ENCODE results near the gene MNX1.

MNX1 gene

DNA sequence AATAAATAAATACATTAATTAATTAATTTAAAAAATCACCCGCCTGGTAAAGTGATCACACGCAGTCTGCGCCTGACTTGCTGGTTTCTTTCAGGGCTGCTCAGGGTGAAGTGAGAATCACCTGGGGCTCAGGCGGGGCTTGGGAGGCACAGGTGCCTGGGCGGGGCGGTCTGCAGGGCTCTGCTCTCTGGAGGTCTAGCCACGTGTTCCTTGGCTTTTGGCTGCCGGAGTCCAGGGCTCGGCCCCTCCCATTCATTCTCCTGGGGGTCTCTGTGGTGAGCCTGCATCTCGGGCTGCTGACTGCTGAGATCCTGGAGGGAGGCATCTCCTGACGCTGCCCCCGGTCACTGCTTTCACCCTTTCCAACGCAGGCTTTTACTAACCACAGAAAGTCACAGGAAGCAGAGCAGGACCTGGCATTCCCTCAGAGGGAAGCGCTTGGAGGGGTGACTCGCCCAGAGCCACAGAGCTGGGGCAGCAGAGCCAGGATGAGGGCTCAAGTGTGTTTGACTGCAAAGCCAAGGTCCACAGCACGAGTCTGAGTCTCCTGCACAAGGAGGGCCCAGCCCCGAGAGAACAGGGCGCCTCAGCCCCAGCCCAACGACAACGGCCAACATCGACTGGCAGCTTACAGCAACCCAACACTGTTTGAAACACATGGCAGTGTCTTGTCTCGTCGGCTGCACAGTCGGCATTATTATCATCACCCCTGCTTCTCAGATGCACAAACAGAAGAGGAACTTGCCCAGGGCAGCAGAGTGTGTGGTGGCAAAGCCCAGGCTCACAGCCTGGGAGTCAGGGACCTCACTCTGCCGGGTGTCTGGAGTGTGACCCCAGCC lies 22.4 kb upstream of the MNX1 start:
- no peak for DNase-seq (ENCODE audit: low read depth in 3 of 3)

DNA sequence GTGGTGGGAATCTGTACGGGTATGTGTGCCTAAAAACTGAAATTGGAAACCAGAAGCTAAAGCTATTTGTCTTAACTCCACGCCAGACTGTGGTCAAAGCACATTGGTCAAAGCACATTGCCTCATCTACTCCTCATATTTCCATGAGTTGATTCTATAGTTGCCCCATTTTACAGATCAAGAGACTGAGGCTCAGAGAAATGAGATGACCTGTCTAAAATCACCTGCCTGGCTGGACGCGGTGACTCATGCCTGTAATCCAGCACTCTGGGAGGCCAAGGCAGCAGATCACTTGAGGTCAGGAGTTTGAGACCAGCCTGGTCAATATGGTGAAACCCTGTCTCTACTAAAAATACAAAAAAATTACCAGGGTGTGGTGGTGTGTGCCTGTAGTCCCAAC lies 21.7 kb upstream of the MNX1 start:
- no peak for DNase-seq (ENCODE audit: low read depth in 3 of 3)

DNA sequence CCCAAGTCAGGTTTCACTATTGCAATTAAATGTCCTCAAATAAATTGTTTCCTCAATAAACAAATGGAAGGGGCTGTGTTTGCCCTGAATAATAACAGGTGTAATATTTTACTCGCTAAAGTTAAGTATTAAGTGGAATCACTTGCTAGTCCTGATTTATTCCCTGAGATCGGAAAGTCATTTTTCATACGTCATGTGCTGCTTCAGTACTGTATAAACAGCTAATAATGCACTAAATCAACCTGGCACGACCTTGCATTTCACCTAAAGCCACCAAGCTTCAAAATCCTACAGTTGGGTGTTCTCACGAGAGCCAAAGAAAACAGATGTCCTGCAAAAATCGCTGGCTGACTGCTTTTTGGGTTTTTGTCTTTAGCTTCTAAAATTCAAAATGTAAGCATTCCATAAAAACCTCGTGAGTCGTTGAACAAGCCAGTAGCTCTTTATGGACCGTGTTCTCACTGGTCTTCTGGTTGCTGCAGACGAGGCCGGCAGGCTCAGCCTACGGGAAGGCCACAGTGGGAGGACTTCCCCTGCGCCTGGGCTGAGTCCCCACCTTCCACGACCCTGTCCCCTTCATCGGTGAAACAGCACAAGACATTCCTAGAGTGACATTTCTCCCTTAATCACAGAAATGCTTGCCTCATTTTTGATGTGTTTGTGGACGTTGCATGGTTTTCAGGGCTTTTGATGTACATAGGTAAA lies 17.9 kb upstream of the MNX1 start:
- DNase-seq (ENCODE audit: low read depth in 3 of 3): no peak

DNA sequence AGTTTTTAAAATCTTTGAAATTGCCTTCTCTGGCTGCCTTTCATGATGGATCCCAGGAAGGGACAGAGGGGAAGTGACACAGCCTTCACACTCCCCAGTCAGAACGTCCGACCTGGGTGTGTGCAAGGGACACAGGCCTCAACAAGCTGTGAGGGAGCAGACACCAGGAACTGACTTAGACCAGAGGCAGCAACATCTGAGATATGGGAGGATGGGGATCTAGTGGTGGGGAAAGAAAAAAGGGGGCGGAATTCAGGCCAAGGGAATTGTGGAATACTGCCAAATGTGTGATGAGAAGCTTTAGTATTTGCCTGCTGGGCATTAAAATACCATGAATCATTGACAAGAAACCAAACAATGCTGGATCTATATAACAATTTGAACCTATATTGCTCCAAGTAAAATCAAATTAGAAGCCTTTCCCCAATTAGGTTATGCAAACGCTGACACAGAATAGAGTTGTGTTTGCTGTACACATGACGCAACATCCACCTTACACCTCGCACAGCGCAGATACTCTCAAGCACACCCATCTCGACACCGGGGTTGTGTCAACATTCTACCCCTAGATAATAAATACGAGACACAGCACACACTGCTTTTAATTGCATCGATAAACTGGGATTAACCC lies 17.2 kb upstream of the MNX1 start:
- DNase-seq (ENCODE audit: low read depth in 3 of 3): no peak

DNA sequence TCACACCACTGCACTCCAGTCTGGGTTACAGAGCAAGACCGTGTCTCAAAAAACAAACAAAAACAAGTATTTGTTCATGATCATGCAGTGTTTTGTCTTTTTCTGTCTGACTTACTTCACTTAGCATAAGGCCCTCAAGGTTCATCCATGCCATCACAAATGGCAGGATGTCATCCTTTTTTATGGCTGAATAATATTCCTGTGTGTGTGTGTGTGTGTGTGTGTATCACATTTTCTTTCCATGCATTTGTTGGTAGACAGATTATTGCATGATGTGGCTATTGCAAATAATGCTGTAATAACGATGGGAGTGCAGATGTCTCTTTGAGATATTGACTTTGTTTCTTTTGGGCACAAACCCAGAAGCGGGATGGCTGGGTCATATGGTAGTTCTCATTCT lies 14.3 kb upstream of the MNX1 start:
- no peak for DNase-seq (ENCODE audit: low read depth in 3 of 3)

DNA sequence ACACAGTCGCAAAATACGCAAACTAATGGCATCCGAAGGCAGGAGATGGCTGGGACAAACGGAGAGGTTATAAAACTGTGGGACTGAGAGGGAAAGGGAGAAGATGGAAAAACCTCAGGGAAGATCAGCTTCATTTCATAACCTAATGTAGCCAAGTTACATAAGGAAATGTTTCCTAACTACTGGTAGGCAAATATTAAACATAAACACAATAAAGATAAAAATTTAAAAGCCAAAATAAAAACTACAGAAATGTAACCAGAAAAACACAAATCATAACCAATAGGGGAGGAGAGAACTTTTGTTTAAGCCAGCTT lies 13.1 kb upstream of the MNX1 start:
- no peak for DNase-seq (ENCODE audit: low read depth in 3 of 3)

DNA sequence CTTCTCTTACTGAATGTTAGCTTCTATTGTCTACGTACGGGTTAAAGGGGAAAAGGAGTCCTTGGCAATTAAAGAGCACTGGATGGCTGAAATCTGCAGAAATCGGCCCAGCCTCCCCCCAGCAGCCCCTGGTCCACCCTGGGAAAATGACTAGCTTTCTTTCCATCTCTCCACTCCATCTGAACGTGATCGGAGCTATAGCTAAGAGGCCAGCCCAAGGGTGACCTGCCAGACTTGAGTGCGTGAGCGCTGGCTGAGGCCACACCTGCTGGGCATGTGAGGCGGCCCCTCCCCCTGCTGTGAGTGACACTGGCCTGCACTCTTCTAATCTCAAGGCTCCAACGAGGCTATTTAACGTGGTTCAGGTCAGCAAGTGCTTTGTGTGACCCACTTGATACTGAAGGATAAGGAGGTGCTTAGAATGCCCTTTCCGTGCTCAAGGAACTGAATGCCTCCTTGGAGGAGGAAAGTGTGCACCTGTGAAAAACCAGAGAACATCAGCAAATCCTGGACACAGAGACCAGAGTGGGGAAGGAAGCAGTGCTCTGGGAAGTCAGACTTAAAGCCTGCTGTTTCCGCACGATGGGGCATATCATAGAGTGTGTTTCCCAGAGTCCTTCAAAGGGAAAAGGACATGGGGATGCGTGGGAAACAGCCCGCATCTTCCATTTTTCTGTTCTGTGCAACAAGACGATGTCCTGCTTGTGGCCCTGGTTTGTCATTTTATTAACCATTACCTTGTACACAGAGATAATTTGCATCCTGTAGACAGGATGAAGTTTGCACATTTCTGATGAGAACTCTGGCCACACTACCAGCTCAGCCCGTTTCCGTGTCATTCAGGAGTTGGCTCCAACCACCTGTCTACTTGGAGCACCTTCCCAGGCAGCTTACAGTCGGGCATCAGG lies 12.5 kb upstream of the MNX1 start:
- DNase-seq (ENCODE audit: low read depth in 3 of 3): no peak

DNA sequence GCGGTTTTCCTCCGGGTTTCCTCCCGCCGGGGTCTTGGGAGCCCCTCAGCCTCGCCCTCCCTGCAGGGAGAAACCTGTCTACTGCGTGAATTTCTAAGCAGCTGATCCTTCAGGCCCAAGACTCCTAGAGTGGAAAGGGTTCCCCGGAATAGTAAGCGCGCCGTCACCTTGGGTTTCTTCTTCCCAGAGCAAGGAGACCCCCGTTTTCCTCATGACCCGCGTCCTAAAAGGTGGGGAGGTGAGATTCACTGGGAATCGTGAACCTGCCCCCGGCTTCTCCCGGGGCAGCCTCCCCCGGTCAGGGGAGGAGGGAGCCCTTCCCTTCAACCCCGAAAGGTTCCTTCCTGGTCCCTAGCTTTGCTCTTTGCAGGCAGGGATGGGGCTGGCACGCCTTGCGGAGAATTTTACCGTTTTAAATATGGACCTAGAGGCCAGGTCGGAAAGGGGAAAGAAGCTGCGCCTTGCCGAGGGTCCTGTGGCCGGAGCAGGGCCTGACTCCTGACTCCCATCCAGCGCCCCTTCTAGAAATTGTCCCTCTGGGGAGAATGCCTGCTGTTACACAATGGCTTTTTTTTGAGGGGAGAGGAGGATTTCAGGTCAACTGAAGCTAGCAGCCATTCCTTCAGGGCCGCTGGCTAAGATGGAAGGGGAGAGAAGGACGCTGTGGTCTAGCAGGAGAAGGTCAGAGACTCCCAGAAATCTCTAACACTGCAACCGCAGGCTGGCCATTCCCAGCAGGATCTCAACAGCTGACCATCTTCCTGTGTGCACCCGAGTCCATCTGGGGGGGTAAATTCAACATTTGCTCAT lies 11.6 kb upstream of the MNX1 start:
- DNase-seq (ENCODE audit: low read depth in 3 of 3): no peak

DNA sequence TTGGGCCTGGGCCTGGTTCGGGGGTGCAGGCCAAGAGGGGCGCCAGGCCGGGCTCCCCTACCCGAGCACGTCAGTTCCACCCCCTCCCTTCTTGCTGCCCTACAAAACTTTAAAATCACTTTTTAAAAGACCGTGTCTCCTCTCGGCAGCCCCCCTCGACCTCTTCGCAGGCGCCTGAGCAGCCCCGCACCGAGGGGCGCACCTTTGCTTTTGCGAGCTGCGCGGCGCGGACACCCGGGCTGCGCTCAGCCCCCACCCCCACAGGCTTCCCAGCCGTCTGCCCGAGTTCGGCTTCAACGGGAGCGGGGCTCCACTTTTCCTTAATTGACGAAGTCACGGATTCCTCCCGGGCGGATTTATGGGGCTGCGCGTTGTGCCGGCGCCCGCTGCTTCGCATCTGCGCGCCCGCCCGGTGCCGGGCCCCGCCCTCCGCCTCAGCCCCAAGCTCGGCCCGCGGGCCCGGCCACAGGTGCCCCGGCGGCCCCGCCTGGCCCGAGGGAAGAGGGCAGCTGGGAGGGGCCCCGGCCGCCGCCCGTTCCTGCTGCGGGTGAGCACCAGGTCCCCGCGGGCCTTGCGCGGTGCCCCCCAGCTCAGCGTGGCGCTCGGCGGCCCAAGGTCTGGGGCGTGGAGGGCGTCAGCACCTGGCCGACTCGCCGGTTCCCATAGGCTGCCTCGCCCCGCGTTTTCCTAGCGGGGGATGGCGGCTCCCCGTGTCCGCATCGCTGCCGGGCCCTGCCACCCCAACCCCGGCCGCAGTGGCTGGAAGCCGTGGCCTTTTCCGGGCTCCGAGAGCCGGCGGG lies 10.8 kb upstream of the MNX1 start:
- DNase-seq (ENCODE audit: low read depth in 3 of 3): no peak

DNA sequence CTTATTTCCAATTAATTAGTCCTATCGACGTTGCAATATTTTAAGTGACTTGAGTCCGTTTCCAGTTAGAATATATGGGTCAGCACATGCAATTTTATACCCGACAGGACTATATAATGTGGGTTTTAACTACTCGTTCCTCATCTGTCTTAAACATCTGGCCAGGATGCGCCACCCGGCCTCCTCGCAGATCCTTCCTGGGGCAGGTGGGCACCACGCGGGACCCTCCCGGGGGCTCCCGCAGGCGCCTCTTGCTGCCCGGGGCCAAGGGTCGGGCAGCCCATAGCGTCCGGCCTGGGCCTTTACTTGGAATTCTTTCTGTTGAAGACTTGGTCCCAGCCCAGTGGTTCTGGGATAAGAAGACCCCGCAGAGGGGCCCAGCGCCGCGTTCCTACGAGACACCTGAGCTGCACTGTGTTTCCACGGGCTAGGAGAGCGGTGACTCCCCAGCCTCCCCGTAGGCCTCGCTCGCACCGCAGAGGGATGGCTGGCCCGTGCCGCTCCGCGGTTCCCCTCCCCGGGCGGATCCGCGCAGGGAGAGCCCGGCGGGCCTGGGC lies 10.1 kb upstream of the MNX1 start:
- DNase-seq (ENCODE audit: low read depth in 3 of 3): no peak

DNA sequence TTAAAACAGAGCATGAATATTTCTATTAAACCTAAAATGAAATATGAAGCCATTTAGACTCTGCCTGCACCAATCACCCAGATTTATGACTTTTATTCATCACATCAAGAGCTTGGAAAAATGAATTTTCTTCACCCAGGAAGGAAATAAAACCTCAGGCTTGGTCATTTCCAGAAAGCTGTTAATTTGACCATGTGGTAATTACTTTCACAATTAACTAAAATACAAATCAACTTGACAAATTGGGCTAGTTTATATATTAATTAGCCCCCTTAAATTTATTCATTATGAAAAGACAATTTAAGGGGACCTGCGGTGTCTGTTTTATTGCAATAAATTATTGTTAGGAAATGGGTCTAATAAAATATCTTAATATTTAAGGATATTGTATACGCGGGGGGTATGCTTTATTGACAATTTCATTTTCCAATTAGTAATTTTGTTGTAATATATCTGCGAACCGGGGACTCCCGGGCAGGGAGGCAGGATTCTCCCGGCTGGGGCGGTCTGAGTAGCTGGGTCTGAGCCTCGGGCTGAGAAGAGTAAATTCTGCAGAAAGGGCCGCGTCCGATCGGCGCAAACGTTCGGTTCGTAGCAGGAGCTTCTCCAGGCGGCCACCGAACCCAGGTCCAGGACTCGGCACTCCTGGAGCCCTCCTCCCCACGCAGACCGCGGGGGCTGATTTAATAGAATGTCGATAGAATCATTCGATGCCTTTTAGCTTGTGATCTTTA lies 9.4 kb upstream of the MNX1 start:
- no peak for DNase-seq (ENCODE audit: low read depth in 3 of 3)

DNA sequence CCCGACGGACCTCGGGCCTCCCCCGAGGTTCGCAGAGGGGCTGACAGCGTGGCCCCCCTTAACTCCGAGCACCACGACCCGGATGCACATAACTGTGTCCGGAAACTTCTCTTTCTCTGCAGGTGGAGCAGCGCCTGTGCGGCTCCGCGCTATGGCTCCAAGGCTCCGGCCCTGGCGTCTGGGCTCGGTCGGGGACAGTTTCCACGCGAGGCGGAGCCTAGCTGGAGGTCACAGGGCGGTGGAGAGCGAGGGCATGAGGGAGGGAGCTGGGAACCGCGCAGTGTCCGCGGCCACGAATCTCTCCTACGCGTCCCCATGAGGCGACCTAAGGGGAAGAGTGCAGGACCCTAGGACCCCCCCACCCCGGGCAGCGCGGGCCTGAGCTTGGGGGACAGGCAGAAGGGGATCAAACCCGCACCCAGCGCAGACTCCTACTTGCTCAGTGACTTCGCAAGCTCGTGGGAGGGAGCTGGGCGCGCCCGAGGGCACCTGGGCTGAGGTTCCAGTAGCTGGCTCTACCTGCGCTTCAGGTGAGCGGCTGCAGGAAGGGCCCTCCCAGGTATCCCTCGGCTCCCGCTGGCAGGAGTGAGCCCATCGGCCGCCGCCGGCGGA lies 8.6 kb upstream of the MNX1 start:
- DNase-seq (ENCODE audit: low read depth in 3 of 3): no peak

DNA sequence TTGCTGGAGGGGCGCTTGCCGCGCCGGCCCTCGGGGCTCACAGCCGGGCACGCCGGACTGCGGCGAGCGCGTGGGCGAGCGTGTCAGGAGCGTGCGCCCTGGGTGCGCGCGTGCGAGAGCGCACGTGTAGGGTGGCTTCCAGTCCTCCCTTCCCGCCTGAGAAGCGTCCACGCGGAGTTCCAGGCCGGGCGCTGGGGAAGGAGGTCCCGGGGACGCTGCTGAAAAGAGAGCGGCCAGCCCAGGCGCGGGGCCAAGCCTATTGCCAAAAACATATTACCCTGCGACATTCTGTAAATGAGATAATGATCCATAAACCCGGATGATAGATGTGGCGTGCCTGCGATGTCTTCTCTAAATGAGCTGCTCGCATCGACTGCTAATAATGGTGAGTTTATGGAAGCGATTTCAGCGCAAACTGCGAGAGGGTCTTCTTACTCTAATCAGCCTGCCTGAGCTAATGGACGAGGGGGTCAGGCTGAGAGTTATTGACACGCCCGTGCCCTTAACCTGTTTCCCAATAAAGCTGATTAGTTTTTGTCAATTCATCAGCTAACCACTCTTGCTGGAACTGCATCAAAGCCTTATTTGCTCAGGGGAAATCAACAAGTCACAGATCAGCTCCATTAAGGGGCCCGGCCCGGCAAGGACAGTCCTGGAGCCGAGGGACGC lies 8.0 kb upstream of the MNX1 start:
- no peak for DNase-seq (ENCODE audit: low read depth in 3 of 3)

DNA sequence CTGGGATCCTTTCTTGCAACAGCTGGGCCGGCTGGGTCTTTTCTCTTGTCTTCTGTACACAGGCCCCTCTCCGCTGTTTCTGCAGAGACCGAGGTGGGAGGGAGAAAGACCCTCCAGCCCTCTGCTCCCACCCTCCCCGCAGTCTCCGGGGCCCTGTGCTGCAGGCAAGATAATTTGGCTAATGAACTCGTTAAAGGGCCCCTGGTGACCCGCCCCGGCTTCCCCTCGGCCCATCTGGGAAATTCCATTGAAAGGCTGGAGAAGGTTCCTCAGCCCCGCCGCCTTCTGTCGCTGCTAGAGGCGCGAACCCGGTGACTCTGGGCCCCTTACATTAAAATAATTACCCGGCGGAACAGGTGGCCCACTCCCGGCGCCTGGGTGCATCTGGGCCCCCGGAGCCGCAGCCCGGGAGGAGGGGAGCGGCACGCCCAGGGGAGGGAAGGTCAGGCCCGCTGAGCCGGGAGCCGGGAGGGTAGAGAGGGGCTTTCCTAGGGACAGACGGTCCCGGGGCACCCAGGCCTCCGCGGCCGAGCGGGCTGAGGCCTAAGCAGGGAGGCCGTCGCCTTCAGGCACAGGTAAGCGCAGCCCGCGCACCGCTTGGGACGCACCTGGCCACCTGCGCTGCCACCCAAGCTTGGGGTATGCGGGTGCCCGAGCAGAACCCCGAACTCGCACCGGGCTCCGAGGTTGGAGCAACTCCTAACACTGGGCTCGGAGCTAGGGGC lies 7.3 kb upstream of the MNX1 start:
- DNase-seq (ENCODE audit: low read depth in 3 of 3): no peak

DNA sequence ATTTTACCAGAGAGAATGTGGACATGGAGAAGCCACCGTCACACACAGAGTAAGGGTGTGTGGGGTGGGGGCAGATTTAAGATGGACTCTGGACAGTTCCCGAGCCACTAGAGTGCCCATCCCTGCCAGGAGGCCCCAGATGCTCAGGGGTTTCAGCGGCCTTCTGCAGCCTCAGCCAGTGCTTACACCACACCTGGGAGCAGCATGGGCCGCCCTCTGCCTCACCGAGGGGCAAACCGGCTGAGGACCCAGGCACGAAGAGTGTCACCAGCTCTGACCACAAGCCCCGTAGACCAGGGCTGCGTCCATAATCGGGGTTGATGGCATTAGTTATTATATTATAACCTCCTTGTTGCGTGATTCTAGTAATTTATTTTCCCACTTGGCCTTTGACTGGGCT lies 6.7 kb upstream of the MNX1 start:
- no peak for DNase-seq (ENCODE audit: low read depth in 3 of 3)

DNA sequence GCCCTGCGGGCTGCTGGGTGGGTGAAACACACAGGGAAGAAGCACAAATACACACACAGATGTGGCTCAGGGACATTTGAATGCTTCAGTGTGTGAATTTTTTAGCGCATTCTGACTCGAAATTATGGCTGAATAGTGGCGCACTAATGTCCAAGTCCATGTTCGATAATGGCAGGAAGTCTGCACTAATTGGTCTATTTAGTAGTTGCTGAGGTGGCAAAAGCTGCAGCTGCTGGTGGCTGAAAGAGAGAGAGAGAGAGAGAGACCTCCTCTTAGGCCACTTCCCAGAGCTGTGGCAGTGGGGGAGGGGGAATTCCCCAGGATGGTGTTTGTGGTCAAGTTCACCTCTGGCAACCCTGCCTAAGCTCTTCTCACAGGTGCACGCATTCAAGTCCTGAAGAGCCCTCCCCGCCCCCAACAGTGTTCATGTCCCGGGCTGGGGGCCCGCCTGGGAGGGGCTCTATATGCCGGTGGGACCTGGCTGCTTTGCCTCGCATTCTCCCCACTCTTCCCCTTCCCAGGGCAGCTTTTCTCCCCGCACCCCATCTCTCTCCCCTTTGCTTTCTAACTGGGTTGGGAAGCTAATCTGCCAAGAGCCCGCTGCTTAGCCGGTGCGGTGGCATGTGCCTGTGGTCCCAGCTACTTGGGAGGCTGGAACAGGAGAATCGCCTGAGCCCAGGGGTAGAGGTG lies 6.0 kb upstream of the MNX1 start:
- DNase-seq (ENCODE audit: low read depth in 3 of 3): peak in 1 of 3 experiments; percentile 53

DNA sequence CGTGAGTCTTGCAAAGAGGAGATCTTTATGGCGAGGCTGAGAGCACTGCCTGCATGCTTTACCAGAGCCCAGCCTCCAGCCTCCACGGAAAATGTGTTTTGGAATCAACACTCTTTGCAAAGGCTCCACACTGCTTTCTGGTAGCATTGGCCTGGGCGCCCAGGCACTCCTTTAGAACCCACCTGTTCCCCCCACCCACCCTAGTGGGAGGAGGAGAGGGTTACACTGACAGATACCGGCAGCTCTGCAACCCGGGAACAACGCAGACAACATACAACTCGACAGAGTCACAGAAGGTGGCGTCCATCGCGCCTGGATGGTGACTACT lies 5.5 kb upstream of the MNX1 start:
- DNase-seq (ENCODE audit: low read depth in 3 of 3): no peak
